GM21717 (cell line): ENCODE results near the gene PLCH1.

Source experiments
- ATAC-seq: cut with Tn5 transposase; IDR thresholded peaks from one replicate; pipeline ENCODE4 v1.9.1; 2021; ENCODE audit warnings: mild to moderate bottlenecking, moderate library complexity; ENCODE audit not compliant: unreplicated experiment

Gene PLCH1

DNA sequence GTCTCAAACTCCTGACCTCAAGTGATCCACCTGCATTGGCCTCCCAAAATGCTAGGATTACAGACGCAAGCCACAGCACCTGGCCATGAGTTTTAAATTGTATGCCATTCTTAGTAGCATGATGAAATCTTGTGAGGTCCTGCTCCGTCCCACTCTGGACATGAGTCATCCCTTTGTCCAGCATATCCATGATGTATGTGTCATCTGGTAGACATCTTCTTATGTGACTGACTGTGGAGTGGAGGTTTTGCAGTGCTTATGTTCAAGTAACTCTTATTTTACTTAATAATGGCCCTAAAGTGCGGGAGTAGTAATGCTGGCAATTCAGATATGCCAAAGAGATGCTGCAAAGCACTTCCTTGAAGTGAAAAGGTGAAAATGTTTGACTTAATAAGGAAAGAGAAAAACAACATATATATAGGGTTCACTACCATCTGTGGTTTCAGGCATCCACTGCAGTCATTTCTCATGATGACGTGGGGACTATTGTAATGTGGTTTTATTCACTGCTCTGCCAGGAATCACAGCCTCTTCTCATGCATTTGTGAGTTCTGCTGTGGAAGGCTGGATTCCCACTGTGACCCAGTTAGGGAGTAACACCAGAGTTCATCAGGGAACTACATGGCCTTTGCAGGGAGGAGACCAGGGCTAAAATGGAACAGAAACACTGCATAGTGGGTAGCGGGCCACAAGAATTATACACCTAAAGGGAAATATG, 246.8 kb downstream of the PLCH1 start:
- ATAC-seq = no peak

DNA sequence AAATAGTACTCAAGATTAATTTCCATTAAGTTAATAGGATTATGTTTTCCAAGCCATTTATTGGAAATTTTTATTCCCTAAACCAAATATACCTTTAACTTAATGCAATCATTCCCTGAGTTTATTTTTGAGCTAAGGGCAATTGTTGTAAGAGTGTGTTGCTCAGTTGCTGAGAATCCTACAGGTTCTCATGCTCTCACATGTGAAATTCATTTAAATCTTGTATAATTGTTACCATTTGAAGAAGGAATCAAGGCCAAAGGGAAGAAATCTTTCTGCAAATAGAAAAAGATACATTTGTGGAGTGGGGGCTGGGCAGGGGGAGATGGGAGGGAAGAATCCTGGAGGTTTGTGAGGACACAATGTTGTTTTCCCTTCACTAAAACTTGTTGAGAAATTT, 248.7 kb downstream of the PLCH1 start:
- no peak for ATAC-seq

DNA sequence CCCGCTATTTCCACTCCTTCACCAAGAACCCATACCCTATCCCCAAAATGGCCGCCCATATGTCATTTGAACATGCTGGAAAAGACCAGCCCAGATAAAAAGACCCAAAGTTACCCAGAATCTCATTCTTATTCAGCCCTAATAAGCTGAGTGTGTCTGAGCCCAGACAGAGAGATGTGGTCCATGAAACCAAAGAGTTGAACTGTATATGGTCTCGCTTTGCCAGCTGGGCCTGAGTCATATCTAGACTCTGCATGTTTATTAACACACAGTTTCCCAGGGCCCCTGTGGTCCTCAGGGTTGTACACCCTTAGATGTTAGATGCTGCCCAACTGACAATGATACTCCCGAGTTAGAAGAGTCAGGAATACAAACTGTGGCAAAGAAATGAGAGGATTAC, 249.5 kb downstream of the PLCH1 start:
- ATAC-seq = peak; percentile 70

DNA sequence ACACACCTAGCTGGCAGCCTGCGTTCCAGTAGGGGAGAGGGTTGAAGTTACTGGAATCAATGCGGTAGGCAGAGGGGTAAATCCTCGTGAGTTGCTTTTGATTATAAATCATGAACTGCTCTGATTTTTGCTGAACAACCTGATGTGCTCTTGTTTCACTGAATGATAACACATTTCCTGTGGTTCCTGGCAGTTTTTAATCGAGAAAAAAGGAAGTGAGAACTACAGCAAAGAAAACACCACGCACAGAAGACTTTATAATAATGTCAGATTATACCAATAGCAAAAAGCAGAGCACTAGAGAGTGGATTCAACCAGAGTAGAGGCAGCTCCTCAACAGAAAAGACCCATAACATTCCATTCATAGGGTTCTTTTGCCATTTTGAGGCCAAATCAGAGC, 250.5 kb downstream of the PLCH1 start:
- no peak for ATAC-seq

DNA sequence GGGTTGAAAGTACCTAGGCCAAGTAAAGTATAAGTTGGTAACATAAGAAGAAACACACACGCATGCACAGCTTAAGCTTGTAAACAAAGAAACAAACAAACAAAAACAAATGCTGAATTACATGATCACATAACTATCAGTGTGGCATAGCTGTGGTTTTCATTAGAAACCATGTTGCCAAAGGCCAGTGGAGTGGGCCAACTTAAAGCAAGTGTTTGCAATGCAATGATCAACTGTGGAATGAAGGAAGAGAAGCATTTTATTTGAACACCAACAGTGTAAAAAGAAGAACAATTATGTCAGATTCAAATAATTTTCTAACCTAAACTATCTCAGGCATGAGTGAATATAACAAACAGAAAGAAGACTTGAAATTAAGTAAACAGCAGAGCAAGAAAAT, 252.0 kb downstream of the PLCH1 start:
- ATAC-seq = no peak

DNA sequence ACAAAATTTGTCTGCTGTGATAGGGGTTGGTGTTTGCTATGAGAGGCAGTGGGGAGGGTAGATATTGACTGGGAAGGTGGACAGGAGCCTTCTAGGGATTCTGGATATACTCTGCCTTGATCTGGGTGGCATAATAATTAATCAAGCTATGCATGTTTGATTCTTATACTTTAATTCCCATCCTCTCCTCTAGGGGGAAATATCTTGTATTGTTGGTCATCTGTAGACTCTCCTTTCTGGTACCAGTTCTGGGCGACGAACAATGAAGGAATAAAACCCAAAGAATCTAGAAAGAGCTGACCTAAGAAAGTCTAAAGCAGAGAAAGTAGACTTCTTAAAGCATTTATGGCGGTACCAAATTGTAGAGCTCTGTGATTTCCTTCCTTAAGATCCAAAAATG, 253.2 kb downstream of the PLCH1 start:
- ATAC-seq = no peak

DNA sequence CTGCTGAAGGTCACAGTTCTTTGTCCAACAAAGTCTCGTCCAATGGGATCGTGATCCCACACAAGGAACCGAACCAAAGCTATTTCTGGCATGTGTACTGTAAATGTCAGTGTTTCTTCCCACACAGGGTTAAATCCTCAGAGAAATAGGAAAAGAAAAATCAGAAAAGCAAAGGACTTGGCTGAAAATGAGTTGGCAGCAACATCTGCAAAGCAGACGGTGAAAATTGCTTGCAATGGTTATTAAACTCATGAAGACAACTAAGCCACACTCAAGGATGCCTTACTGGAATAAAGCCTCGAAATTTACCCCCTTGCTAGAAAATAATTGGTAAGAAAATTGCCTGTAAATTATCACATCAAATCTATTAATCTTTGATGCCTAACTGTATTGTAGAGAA, 256.2 kb downstream of the PLCH1 start:
- ATAC-seq = no peak

DNA sequence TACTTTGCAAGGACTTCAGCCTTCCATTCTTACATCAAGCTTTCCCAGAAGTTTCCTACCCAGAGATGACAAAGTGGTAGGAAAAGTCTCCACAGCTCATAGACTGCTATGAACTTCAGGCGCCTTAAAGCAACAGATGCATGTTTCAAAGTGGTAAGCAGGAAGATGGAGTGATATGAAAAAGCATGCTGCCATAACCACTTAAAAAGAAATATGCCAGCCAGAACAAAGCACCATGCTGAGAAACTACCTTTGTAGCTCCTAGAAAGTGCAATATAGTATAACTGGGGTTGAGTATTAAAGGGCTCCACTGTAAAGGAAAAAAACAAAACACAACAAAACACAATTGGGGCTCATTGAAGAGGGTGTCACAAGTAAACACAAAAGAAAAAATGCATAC, 259.0 kb downstream of the PLCH1 start:
- ATAC-seq = no peak

DNA sequence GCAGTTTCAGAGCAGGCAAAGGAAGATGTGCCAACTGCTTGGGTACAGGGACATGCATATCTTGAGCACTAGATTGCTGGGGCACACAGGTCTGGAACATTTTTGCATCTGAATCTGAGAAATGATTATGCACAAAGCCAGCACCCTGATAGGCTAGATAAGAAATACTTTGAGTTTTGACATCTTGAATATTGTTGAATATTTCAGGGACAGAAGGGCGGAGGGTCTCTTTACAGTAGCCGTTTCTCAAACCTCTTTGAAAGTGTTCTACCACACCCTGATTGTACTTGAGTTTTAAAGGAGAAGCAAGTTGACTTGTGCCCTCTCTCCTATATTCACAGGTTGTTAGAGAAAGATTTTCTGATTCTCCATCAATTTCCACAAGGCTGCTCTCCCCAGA, 263.3 kb downstream of the PLCH1 start:
- no peak for ATAC-seq

DNA sequence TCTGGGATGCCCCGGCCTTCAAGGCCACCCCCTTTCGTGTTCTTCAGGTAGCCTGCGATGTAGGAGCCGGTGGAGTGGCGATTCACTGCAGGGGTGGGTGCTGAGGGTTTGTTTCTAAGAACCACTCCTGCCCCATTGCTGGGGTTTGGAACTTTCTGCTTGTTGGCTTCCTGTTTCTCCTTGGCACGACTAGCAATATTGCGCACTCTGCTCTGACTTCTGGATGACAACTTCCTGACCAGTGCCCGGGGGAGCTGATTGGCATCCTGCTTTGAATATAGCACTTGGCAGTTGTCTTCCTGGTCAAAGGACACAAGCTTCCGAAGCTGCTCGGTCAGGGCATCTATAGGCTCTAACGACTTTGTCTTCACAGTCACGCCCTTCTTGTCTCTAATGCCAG, 263.8 kb downstream of the PLCH1 start:
- no peak for ATAC-seq

DNA sequence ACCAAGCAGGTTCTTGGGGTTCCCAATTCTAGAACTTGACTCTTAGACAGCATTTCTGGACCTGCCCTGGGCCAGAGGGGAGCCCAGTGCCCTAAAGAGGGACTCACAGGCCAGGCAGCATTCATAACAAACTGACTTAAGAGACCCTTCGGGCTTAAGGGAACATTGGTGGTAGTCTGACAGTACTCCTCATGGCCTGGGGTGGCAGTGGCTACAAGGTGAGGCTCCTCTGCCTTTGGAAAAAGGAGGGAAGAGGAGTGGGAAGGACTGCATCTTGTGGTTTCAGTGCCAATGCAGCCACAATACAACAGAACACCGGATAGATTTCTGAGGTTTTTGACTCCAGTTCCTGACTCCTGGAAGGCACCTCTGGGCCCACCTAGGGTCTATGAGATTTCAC, 279.2 kb downstream of the PLCH1 start:
- ATAC-seq = no peak

DNA sequence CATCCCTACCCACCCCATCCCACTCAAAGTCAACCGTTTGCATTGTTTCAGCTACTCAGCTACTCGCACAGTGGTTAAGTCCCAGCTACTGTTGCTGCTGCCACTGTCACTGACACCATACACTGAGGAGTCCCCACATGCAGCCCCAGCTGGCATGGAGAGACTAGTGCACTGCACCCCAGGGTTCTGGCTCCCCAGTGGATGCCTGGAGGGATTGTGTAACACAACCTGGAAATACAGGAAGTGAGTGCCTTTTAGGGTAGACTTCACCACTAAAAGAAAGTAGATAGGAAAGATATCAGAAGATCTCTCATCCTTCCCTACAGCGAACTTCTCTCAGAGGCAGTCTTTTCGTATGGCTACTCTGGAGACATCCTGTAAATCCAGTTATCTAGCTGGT, 282.2 kb downstream of the PLCH1 start:
- no peak for ATAC-seq

DNA sequence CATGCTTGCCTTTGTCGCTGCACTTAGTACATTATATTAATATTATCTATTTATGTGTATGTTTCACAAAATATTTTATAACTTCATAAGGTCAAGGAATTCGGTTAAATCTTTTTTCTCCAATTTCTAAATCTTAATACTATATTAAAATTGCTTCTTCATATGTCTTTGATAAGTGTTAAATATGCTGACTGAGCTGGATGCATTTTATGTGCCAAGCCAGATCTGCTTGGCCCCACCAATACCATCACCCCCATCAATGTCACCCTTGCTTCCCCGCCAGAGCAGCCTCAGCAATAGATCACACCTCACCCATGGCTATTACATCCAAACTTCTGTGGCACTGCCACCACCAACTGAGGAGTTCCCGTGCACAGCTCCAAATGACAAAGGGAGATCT, 287.3 kb downstream of the PLCH1 start:
- no peak for ATAC-seq

DNA sequence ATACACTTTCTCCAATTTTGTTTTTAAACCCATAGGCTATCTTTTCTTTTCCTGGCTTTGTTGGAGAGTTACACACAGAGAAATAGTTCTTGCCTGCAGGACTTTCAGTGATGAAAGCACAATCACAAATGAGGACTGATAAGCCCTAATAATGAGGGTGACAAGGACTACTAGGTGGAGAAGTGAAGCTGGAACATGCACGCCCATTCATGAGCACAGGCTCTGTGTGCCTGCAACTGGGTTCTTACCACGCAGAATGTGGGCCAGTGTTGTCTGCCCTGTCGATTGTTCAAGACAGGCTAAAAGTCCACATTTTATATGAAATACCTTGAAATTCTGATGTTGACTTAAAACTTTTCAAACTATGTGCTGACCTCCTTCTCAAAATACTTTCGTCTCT, 289.1 kb downstream of the PLCH1 start:
- no peak for ATAC-seq

DNA sequence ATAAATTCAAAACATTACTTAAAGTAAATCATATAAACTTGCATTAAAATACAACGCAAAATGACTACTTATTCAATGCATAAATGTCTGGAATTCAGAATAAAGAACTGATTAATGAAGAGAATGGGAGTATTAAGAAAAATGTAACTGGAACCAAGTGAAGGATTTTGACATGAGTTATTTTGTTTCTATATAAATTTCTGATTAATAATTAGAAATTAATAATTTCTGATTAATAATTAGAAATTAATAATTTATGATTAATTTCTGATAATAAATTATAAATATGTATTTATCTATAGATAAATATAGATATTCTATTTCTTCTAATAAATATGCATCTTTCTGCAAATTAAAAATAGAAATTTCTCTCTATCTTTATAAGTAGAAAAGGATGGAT, 291.4 kb downstream of the PLCH1 start:
- ATAC-seq = no peak

DNA sequence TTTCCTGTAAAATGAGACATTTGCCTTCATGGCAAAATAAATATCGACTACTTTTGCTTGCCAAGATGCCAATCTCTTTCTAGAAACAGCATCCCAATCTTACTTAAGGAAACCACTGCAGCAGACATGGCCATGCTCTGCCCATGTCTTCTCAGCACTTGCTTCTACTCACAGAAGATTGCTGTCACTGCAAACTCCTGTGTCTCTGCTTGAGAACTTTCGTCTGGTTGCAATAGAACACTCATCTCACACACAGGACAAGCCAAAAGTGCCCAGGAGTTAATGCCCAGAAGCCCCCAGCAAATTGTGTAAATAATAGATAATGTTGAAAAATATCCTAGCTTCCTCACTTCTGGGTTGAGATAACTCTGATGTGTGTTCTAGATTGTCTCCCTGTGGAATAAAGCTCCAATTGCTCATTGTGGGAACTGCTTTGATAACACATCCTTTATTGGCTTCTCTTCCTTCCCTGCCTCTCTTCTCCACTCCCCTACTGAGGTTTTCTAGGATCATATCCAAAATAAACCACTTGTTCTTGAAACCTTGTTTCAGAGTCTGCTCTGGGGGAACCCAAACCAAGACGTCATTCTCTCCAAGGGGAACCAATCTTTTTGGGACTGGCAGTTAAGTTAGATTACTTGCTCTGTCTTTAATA, 295.1 kb downstream of the PLCH1 start:
- no peak for ATAC-seq

DNA sequence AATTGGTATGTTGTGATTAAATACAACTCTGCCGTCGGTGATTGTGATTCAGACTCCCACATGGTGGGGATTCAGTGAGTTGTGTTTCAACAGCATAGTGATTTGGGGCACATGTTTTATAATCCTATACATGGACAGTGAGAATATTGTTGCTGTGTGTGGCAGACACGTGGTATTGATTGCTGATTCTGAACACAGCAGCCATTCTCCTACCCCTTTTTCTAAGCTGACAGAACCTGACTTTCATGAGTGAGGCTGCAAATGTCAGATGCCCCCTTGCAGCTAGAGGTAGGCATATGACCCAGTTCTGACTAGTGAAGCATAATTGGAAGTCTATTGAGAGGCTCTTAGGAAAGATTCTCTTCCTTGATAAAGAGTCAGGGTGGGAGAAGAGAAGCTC, 296.3 kb downstream of the PLCH1 start:
- ATAC-seq = no peak

DNA sequence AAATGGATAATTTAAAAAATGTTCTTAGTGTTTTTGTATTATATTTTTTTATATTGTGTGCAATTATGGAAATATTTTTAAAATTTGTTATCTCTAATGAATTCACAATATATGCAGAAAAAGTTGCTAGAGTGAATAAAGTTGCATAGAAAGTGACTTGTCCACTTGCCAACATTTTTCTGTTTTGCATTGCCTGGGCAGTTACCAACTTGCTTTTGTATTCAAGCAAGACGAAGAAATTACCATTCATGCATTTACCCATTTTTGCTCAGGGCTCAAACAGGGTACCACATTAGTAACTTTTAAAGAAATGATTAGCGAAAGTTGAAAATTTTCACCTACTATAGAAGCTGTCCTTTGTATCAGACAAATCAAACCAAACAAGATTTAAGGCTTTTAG, 298.5 kb downstream of the PLCH1 start:
- no peak for ATAC-seq

DNA sequence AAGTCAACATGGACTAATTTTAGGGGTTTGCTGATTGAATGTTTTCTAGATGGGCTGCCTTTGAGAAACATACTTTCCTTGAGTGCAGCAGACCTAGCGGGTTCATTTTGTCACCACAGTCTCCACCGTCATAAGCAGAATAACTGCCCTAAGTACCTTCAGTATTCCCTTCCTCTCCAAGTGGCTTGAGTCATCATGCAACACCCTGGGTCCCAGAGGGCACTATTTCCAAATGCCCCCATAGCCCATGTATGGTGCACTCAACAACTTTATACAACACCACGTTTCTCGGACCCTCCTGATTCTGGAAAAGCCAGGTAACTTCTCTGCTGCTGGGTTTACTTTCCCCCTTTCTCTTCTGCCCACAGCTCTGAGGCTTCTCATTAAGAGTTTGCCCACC, 300.1 kb downstream of the PLCH1 start:
- no peak for ATAC-seq

DNA sequence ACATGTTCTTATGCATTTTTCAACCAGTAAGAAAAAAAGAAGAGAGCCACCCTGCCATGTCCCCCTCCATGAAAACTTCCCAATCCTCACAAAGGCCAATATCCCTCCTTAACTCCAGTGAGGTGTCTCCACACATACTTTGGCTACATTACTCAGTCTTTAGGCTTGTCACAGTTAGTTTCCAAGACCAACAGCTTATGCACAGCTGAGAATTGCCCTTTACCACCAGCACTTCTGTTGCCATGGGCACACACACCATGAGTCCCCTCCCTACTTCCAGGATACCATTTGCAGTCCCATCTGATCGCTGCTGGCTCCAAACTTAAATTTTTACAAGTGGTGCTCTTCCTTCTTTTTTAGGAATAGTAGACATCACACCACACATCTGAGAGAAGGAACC, 301.1 kb downstream of the PLCH1 start:
- no peak for ATAC-seq

DNA sequence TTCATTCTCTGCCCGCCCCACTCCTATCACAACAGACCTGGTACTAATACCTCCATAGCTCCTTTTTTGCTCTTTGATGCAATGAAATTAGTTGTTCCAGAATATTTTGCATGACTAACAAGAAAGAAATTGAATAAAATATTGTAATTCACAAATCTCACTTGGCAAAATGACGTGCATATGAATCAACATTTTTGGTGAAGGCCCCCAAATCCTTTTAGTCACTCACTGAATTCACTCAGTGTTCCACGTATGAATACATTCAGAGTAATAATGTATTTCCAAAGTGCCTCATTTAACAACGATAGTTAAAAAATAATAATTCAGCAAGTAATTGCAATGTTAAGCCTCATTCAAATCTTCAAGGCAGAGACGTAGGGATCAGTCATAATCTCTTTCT, 302.8 kb downstream of the PLCH1 start:
- ATAC-seq = no peak

DNA sequence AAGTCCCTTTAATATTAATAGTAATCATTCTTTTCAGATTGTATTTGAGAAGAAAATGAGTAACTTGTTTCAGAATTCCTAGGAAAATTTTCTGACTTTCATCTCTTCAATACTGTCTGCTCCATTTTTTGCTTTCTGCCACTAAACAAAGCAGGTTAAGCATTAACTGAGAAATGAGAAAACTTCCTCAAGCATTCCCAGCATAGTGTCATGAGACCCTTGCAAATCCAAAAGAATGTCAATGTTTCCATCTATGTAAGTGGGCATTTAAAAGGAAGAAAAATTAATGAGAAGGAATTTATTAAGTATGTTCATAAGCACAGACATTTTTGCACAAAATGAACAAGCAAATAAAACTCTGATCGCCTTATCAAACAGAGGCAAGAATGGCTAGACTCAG, 303.4 kb downstream of the PLCH1 start:
- ATAC-seq = no peak

DNA sequence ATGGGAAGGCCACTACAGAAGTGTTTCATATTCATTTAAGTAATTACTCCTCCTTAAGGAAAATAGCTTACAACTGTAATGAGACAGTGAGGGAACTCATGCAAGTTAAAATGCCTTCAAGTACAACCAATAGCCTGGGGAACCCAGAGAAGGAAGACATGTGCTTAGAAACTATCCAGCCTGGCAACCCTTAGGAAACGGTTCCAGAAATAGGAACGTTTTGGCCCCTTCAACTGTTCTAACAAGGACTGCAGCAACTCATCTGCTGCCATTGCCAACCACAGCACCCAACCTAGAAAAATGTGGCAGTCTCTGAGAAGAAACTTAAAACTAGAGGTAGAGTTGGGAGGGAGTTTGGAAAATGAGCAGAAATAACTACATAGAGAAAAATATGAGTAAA, 303.8 kb downstream of the PLCH1 start:
- no peak for ATAC-seq
